T-cell (primary cell): ENCODE measurements around the gene VMA21. TPM values are rescaled to one million over a fixed set of nuclear protein-coding genes. Genes with fewer than 3 reads are reported as not detected.
A peak's percentile ranks its signal among the peaks of the same experiment; 100 is the strongest.

Experiments
- ATAC-seq, 4 experiments: fragments of 200-7000 bp in 3 of 4; fragments of 150-1000 bp in 1 of 4; cut with Tn5 transposase; replicated peaks in 1 of 4; 1 replicate in 3 of 4; 2 replicates in 1 of 4; pipeline ENCODE4 v1.10.0; 2021; ENCODE audit warnings: moderate library complexity in 3 of 4, mild to moderate bottlenecking in 2 of 4, moderate number of reproducible peaks in 1 of 4
- CTCF ChIA-PET, 2 donors: fragments of 300-600 bp; sonication (Branson Sonifier 250); formaldehyde crosslinking; loops; one replicate each; lab custom pipeline; 2022; ENCODE audit warnings: antibody characterized with exemption in 2 of 2; lab: Charles Lee
- POLR2A ChIA-PET, 2 donors: fragments of 300-600 bp; sonication (Branson Sonifier 250); formaldehyde crosslinking; loops; one replicate each; lab custom pipeline; 2022; ENCODE audit warnings: antibody characterized with exemption in 2 of 2; lab: Charles Lee
- DNase-seq, 35 experiments: peaks; one replicate each; pipeline versions ENCODE4 v3.0.0 to v3.0.0-alpha.2; 2013 to 2023
- H3K27ac ChIP-seq: one replicate; pipeline ENCODE4 v1.5.1; 2013; ENCODE audit warnings: low read length
- H3K27me3 ChIP-seq, 2 experiments: replicated peaks in 1 of 2; 1 replicate in 1 of 2; 2 replicates in 1 of 2; pipeline versions ENCODE4 v1.6.1 to v1.7.0; 2013; ENCODE audit warnings: low read length in 1 of 2, mixed read lengths in 1 of 2; ENCODE audit not compliant: control insufficient read depth in 2 of 2, insufficient read depth in 2 of 2; ENCODE audit errors: extremely low read depth in 1 of 2
- H3K36me3 ChIP-seq, 2 donors: 1 replicate in 1 of 2; 2 replicates in 1 of 2; pipeline versions ENCODE4 v1.6.1 to v1.7.0; 2013; ENCODE audit warnings: low read length in 1 of 2; ENCODE audit not compliant: control insufficient read depth in 2 of 2, insufficient read depth in 1 of 2; ENCODE audit errors: extremely low read depth in 1 of 2
- H3K4me1 ChIP-seq, 2 experiments: 1 replicate in 1 of 2; 2 replicates in 1 of 2; pipeline versions ENCODE4 v1.6.1 to v1.7.0; 2013; ENCODE audit warnings: low read length in 2 of 2, mixed read lengths in 1 of 2; ENCODE audit not compliant: insufficient read depth in 2 of 2, control insufficient read depth in 1 of 2; ENCODE audit errors: extremely low read depth in 1 of 2
- H3K4me3 ChIP-seq, 2 donors: 1 replicate in 1 of 2; 2 replicates in 1 of 2; pipeline versions ENCODE4 v1.5.1 to v1.7.0; 2013; ENCODE audit warnings: mild to moderate bottlenecking in 2 of 2, low read length in 1 of 2, moderate library complexity in 1 of 2; ENCODE audit not compliant: control insufficient read depth in 1 of 2; ENCODE audit errors: extremely low read depth in 1 of 2
- H3K9me3 ChIP-seq: 2 replicates; pipeline ENCODE4 v1.7.0; 2013
- H3K27ac Mint-ChIP-seq, 2 donors: one replicate each; pipeline ENCODE4 v1.8.0; 2020 to 2021; ENCODE audit warnings: mild to moderate bottlenecking in 2 of 2, mixed read lengths in 2 of 2
- H3K27me3 Mint-ChIP-seq, 2 donors: one replicate each; pipeline ENCODE4 v1.8.0; 2021 to 2022; ENCODE audit warnings: mixed read lengths in 2 of 2
- H3K36me3 Mint-ChIP-seq: one replicate; pipeline ENCODE4 v1.8.0; 2021; ENCODE audit warnings: mixed read lengths
- H3K4me1 Mint-ChIP-seq, 3 donors: one replicate each; pipeline ENCODE4 v1.8.0; 2020 to 2022; ENCODE audit warnings: mixed read lengths in 3 of 3, mild to moderate bottlenecking in 1 of 3
- H3K4me3 Mint-ChIP-seq, 3 donors: one replicate each; pipeline ENCODE4 v1.8.0; 2020 to 2022; ENCODE audit warnings: mild to moderate bottlenecking in 3 of 3, mixed read lengths in 3 of 3, moderate library complexity in 3 of 3
- H3K9me3 Mint-ChIP-seq, 3 donors: one replicate each; pipeline ENCODE4 v1.8.0; 2020 to 2022; ENCODE audit warnings: mixed read lengths in 3 of 3
- WGBS: methylation state at CpG from one replicate; pipeline ENCODE4 v1.1.5; 2013; ENCODE audit warnings: missing lambda C conversion rate; ENCODE audit not compliant: insufficient coverage; 5-methylcytosine and 5-hydroxymethylcytosine counted together
- total RNA-seq, 35 experiments: library from RNA in 6 of 35; stranded (reverse) in 6 of 35; fragments of 120-200 nt in 1 of 35; gene quantifications; one replicate each; pipeline versions ENCODE4 v1.2.1 to v1.2.4 and lab custom pipeline; 2013 to 2026

Gene VMA21, protein sequence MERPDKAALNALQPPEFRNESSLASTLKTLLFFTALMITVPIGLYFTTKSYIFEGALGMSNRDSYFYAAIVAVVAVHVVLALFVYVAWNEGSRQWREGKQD
- total RNA-seq (10 to 100 TPM; 22.8 to 28.2 (median 24.3) TPM), total RNA-seq (lab: John Stamatoyannopoulos, UW) (70.2 to 350 (median 99.6) reads per million in 29 experiments)
- total RNA-seq (2013), result 39.4 TPM

DNA sequence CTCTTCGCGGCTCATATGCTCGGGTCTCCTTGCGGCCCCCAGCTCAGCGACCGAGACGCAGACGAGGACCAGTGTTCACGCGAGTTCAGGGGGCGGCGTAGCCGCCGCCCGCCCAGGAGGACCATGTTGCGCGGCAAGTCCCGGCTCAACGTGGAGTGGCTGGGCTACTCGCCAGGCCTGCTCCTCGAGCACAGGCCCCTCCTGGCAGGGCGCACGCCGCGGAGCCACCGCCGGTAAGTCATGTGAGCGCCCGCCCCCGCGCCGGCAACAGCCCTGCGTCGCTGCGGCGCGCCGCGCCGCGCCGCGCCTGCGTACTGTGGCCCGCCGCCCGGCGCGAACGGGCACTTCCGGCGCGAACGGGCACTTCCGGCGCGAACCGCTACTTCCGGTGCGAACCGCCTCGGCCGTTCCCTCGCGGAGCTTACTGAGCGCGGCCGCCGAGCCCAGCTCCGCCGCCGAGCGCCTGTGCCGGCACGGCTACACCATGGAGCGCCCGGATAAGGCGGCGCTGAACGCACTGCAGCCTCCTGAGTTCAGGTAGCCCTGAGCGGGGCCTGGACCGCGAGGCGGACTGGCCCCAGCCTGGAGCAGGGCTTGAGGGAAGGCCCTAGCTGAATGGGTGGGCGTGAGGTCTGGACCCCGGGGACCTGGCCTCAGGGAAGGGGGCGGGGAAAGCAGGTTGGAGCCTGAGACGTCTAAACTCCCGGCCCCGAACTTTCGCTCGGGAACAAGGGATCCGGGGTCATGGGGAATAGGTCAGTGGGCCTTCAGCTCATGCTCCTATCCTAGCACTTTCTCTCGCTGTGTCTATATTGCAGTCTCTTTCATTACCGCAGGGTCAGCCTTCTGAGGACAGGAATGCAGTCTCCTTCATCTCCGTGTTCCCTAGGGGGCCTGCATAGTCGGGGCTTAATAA lies at the start of gene VMA21:
Gene VMA21 (plus strand): TSS at position 382 of the 916 bp plus-strand sequence. CDS start 103 bp downstream, at position 485.
- DNase-seq (peak; percentile 51 to 88 (median 75)), ATAC-seq (peak; percentile 82 to 91 (median 88))
- Mint-ChIP-seq H3K36me3 (no peaks in the 10 kb centered on the region), H3K4me3 (peak within 1 kb of the TSS; percentile 69 to 89 (median 84)), H3K27me3 (no peaks in the 10 kb centered on the region), H3K9me3 (no peaks in the 10 kb centered on the region), H3K27ac (peak within 1 kb of the TSS; percentile 94 to 97), H3K4me1 (peaks cover 42 to 73% (median 69%) of the 10 kb centered on the region in 3 donors)
- peak within 1 kb of the TSS; percentile 97 for H3K27ac ChIP-seq
- ChIA-PET CTCF (interaction anchor here (0.6 to 0.9 kb wide), 2 partner anchors 37 to 581 kb away, joined by 3 to 7 read pairs; no protein-coding TSS in a partner anchor), POLR2A (interaction anchor here (0.6 to 0.7 kb wide), 4 partner anchors 26 to 1889 kb away, joined by 3 read pairs; no protein-coding TSS in a partner anchor)
- peak within 1 kb of the TSS; percentile 67 to 71 for H3K4me3 ChIP-seq
- no peaks in the 10 kb centered on the region for H3K9me3 ChIP-seq
- H3K4me1 ChIP-seq, result peaks cover 23 to 49% of the 10 kb centered on the region in 2 experiments
- no peaks in the 10 kb centered on the region for H3K27me3 ChIP-seq
- no peaks in the 10 kb centered on the region for H3K36me3 ChIP-seq
- under 1% methylated on average over 67 of the region's 97 CpGs for WGBS

DNA sequence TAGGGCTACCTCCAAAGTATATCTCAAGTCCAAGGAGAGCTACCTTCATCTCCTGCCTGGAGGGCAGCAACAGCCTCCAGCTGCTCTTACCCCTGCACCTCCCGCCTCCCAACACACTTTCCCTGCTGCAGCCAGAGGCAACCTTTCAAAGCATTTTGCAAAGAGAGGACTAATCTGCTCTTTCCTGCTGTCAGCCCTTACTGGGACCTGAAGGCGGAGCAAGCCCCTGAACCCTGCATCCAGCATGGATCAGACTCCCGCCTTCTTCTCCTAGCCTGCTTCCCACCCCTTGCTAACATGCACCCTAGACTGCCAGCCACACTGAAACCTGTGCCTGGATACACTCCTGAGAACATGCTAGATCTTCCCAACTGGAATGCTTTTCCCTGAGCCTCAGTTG lies 37.7 kb upstream of the VMA21 start:
- Histone ChIP-seq H3K4me1 (peaks cover 0 to 4% of the 10 kb centered on the region in 2 experiments), H3K9me3 (no peaks in the 10 kb centered on the region), H3K36me3 (no peaks in the 10 kb centered on the region), H3K27ac (no peak overlapping the region), H3K4me3 (no peak overlapping the region), H3K27me3 (peaks cover 4 to 12% of the 10 kb centered on the region in 2 experiments)
- DNase-seq (no peak), ATAC-seq (no peak)
- Mint-ChIP-seq H3K4me3 (no peak overlapping the region), H3K9me3 (no peaks in the 10 kb centered on the region), H3K27me3 (peaks cover 6 to 42% of the 10 kb centered on the region in 2 donors), H3K36me3 (no peaks in the 10 kb centered on the region), H3K4me1 (peaks cover 0 to 3% (median 3%) of the 10 kb centered on the region in 3 donors), H3K27ac (no peak overlapping the region)
- WGBS, result 80% methylated on average over 1 of the region's 3 CpGs
- ChIA-PET CTCF (interaction anchor here in 1 of 2 donors (0.6 to 0.7 kb wide), 2 partner anchors 128 to 207 kb away, joined by 3 to 5 read pairs; no protein-coding TSS in a partner anchor), POLR2A (no interaction called here)

DNA sequence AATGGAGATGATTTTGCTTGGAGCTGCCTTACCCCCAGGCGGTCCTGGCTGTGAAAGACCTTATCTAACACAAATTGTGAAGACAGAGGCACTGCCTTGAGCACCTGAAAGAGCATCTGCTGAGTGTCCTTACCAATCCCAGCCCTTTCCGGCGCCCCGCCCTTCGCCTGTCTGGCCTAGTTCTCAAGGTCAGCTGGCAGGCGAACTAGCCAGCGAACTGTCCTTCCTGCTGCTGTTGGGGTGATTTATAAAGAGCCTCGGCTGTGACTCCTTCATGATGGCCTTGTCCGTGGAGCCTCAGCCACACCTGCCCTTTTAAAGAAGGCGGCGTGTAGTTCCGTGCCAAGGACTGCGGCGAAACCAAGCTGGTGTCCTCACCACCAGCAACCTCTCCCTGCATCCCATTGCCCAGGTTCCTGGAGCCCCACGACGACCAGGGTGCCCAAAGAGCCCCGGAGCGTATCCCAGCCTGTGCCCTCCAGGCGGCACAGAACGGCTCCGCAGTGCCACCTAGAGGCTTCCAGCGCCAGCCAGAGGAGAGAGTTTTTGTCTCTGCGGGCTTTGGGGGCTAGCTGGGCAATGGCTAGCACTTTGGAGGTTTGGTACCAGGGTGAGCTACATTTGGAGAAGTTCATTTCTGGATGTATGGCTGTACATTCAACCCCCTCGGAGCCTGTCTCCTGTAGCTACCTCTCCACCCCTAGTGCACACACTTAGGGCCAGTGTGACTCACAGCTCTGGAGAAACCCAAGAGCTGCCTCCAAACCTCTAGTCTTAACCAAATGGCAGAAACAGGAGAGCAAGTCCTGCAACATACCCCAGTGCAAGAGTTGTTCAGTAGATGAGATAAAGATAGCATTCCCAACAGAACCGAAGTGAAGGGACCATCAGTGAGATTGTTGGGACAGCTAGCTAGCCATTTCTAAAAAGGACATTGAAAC lies 36.8 kb upstream of the VMA21 start:
- H3K27ac Mint-ChIP-seq, result no peak overlapping the region
- CTCF ChIA-PET, result interaction anchor here (0.6 to 1.4 kb wide), 5 partner anchors 31 to 54 kb away, joined by 3 read pairs; partner anchors contain the start of gene VMA21 (in 1 of the 2)
- H3K4me3 ChIP-seq, result peak overlapping the region in 1 of 2 donors; percentile 33

DNA sequence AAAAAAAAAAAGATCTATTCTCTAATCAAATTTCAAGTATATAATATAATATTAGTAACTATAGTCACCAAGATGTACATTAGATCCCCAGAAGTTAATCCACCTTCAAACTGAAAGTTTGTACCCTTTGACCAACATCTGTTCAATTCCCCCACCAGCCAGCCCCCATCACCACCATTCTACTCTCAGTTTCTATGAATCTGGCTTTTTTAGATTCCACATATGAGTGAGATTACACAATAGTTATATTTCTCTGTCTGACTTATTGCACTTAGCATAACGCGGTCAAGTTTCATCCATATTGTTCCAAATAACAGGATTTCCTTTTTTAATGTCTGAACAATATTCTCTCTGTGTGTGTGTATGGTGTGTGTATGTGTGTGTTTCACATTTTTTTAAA lies 33.7 kb upstream of the VMA21 start:
- peaks cover 0 to 3% (median 3%) of the 10 kb centered on the region in 3 donors for H3K4me1 Mint-ChIP-seq
- H3K36me3 ChIP-seq, result no peaks in the 10 kb centered on the region
- H3K27ac ChIP-seq, result no peak overlapping the region
- no peaks in the 10 kb centered on the region for H3K9me3 Mint-ChIP-seq
- ATAC-seq, result no peak
- ChIA-PET POLR2A (interaction anchor here in 1 of 2 donors (0.7 kb wide), 1 partner anchor 43 kb away, joined by 5 read pairs; no protein-coding TSS in a partner anchor), CTCF (interaction anchor here in 1 of 2 donors (0.7 kb wide), 1 partner anchor 33 kb away, joined by 14 read pairs; no protein-coding TSS in a partner anchor)
- peaks cover 4 to 12% of the 10 kb centered on the region in 2 experiments for H3K27me3 ChIP-seq
- no peaks in the 10 kb centered on the region for H3K36me3 Mint-ChIP-seq
- WGBS, result no CpG with 5 or more reads among the region's 2 CpGs
- DNase-seq, result no peak
- H3K4me1 ChIP-seq, result peaks cover 0 to 4% of the 10 kb centered on the region in 2 experiments
- H3K9me3 ChIP-seq, result no peaks in the 10 kb centered on the region
- H3K27ac Mint-ChIP-seq, result no peak overlapping the region
- H3K4me3 Mint-ChIP-seq, result no peak overlapping the region
- peaks cover 8 to 32% of the 10 kb centered on the region in 2 donors for H3K27me3 Mint-ChIP-seq
- no peak overlapping the region for H3K4me3 ChIP-seq

More for the DNA sequence above, 36.8 kb upstream of the VMA21 start:
- Histone ChIP-seq H3K27me3 (peaks cover 4 to 12% of the 10 kb centered on the region in 2 experiments), H3K4me1 (peaks cover 0 to 4% of the 10 kb centered on the region in 2 experiments), H3K9me3 (no peaks in the 10 kb centered on the region), H3K27ac (no peak overlapping the region), H3K36me3 (no peaks in the 10 kb centered on the region)
- POLR2A ChIA-PET, result interaction anchor here in 1 of 2 donors (0.7 kb wide), 1 partner anchor 183 kb away, joined by 5 read pairs; no protein-coding TSS in a partner anchor
- Mint-ChIP-seq H3K4me1 (peaks cover 0 to 3% (median 3%) of the 10 kb centered on the region in 3 donors), H3K9me3 (no peaks in the 10 kb centered on the region), H3K27me3 (peaks cover 6 to 37% of the 10 kb centered on the region in 2 donors), H3K36me3 (no peaks in the 10 kb centered on the region), H3K4me3 (peak overlapping the region; percentile 25 to 58 (median 49))
- 13% methylated on average over 12 of the region's 25 CpGs for WGBS
- ATAC-seq (peak; percentile 45 to 65 (median 59)), DNase-seq (peak in 31 of 35 experiments; percentile 2 to 52 (median 22))

DNA sequence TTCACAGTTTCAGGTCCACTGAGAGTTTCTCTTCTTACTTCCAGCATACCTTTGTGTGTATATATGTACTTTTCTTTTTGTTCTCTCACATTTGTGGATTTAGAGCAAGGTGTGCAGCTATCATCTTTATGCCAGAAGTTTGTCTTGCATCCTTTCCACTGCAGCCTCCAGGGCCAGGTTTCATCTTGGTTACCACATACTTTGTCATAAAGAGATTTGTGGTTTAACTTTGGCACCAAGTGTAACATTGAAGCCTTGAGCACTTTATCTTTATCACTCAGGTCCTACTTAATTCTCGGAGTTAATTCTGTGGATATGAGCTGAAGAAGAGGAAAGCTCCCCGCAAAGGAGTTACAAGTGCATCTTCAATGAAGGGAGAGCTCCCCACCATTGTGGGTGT lies 31.4 kb upstream of the VMA21 start:
- Histone ChIP-seq H3K27ac (no peak overlapping the region), H3K4me1 (no peaks in the 10 kb centered on the region), H3K27me3 (peaks cover 0 to 2% of the 10 kb centered on the region in 2 experiments), H3K36me3 (no peaks in the 10 kb centered on the region), H3K4me3 (no peak overlapping the region), H3K9me3 (no peaks in the 10 kb centered on the region)
- Mint-ChIP-seq H3K9me3 (no peaks in the 10 kb centered on the region), H3K27ac (no peak overlapping the region), H3K4me3 (no peak overlapping the region), H3K4me1 (no peaks in the 10 kb centered on the region), H3K27me3 (peaks cover 10 to 35% of the 10 kb centered on the region in 2 donors), H3K36me3 (no peaks in the 10 kb centered on the region)
- no peak for ATAC-seq
- CTCF ChIA-PET, result no interaction called here
- no CpG with 5 or more reads among the region's 2 CpGs for WGBS
- no peak for DNase-seq
- POLR2A ChIA-PET, result no interaction called here
